ENCODE measurements around the gene LPGAT1.

LPGAT1 gene

GRCh38 chr1:211756471-211757020 is 74.0 kb downstream of the LPGAT1 start:
- Histone ChIP-seq H3K9ac (no peak overlapping the region), H3K36me3 (peaks cover 25 to 64% (median 35%) of the 10 kb centered on the region in 11 experiments), H3K4me2 (no peak overlapping the region), H3K4me3 (no peak overlapping the region), H4K20me1 (no peaks in the 10 kb centered on the region), H3K27ac (no peak overlapping the region), H3K4me1 (peaks cover 0 to 7% (median 0%) of the 10 kb centered on the region in 10 experiments; a peak in 1 of 20 replicates), H3K9me3 (replicated peaks in 1 of 11) (peaks cover 8 to 18% (median 13%) of the 10 kb centered on the region in 11 experiments), H3K27me3 (no peaks in the 10 kb centered on the region)
- TF ChIP-seq Cebpa-rat (IDR thresholded peaks at IDR 0.05): no peak

- Histone ChIP-seq H4K20me1 (no peaks in the 10 kb centered on the region), H3K4me2 (no peak overlapping the region), H3K9me3 (replicated peaks in 1 of 11) (peaks cover 8 to 12% (median 10%) of the 10 kb centered on the region in 11 experiments), H3K9ac (no peak overlapping the region), H3K4me3 (no peak overlapping the region), H3K36me3 (peaks cover 40 to 69% (median 52%) of the 10 kb centered on the region in 11 experiments), H3K27ac (no peak overlapping the region), H3K4me1 (no peaks in the 10 kb centered on the region), H3K27me3 (no peaks in the 10 kb centered on the region)
- TF ChIP-seq Cebpa-rat (IDR thresholded peaks at IDR 0.05): no peak
Observed at GRCh38 chr1:211753649-211754251, 76.8 kb downstream of the LPGAT1 start.

GRCh38 chr1:211752951-211753486 is 77.5 kb downstream of the LPGAT1 start:
- Histone ChIP-seq H3K9me3 (replicated peaks in 1 of 11) (peaks cover 1 to 6% (median 4%) of the 10 kb centered on the region in 11 experiments; a peak in 19 of 22 replicates), H3K36me3 (peaks cover 42 to 69% (median 52%) of the 10 kb centered on the region in 11 experiments), H3K27me3 (no peaks in the 10 kb centered on the region), H3K4me1 (no peaks in the 10 kb centered on the region), H4K20me1 (no peaks in the 10 kb centered on the region), H3K27ac (no peak overlapping the region), H3K4me3 (no peak overlapping the region), H3K4me2 (no peak overlapping the region), H3K9ac (no peak overlapping the region)
- no peak for TF ChIP-seq Cebpa-rat (IDR thresholded peaks at IDR 0.05)

GRCh38 chr1:211752317-211752716 is 78.2 kb downstream of the LPGAT1 start:
- no peak overlapping the region for H3K4me3 ChIP-seq
- H3K27me3 ChIP-seq: no peaks in the 10 kb centered on the region
- H3K9me3 ChIP-seq (replicated peaks in 1 of 11): no peaks in the 10 kb centered on the region
- no peak overlapping the region for H3K27ac ChIP-seq
- no peak overlapping the region for H3K9ac ChIP-seq
- TF ChIP-seq Cebpa-rat (IDR thresholded peaks at IDR 0.05): no peak
- no peaks in the 10 kb centered on the region for H4K20me1 ChIP-seq
- peaks cover 46 to 69% (median 52%) of the 10 kb centered on the region in 11 experiments for H3K36me3 ChIP-seq
- H3K4me1 ChIP-seq: no peaks in the 10 kb centered on the region
- H3K4me2 ChIP-seq: no peak overlapping the region

GRCh38 chr1:211751438-211751837 is 79.1 kb downstream of the LPGAT1 start:
- H3K4me3 ChIP-seq: no peak overlapping the region
- H3K9me3 ChIP-seq (replicated peaks in 1 of 11): no peaks in the 10 kb centered on the region
- no peaks in the 10 kb centered on the region for H3K4me1 ChIP-seq
- no peak overlapping the region for H3K9ac ChIP-seq
- no peak for TF ChIP-seq Cebpa-rat (IDR thresholded peaks at IDR 0.05)
- no peak overlapping the region for H3K27ac ChIP-seq
- no peaks in the 10 kb centered on the region for H4K20me1 ChIP-seq
- H3K27me3 ChIP-seq: no peaks in the 10 kb centered on the region
- H3K4me2 ChIP-seq: no peak overlapping the region
- H3K36me3 ChIP-seq: peaks cover 41 to 70% (median 54%) of the 10 kb centered on the region in 11 experiments

- H3K9ac ChIP-seq: no peak overlapping the region
- no peaks in the 10 kb centered on the region for H4K20me1 ChIP-seq
- H3K27ac ChIP-seq: no peak overlapping the region
- no peaks in the 10 kb centered on the region for H3K4me1 ChIP-seq
- no peak overlapping the region for H3K4me3 ChIP-seq
- no peaks in the 10 kb centered on the region for H3K9me3 ChIP-seq (replicated peaks in 1 of 11)
- TF ChIP-seq Cebpa-rat (IDR thresholded peaks at IDR 0.05): no peak
- H3K27me3 ChIP-seq: no peaks in the 10 kb centered on the region
- H3K36me3 ChIP-seq: peaks cover 39 to 69% (median 55%) of the 10 kb centered on the region in 11 experiments
- no peak overlapping the region for H3K4me2 ChIP-seq
Observed at GRCh38 chr1:211750599-211750998, 80.0 kb downstream of the LPGAT1 start.

- no peaks in the 10 kb centered on the region for H3K4me1 ChIP-seq
- no peak overlapping the region for H3K27ac ChIP-seq
- H3K9me3 ChIP-seq (replicated peaks in 1 of 11): no peaks in the 10 kb centered on the region
- no peak overlapping the region for H3K4me3 ChIP-seq
- H3K27me3 ChIP-seq: no peaks in the 10 kb centered on the region
- no peak overlapping the region for H3K9ac ChIP-seq
- peaks cover 39 to 68% (median 53%) of the 10 kb centered on the region in 11 experiments for H3K36me3 ChIP-seq
- H3K4me2 ChIP-seq: no peak overlapping the region
- H4K20me1 ChIP-seq: no peaks in the 10 kb centered on the region
- no peak for TF ChIP-seq Cebpa-rat (IDR thresholded peaks at IDR 0.05)
Observed at GRCh38 chr1:211749251-211749650, 81.3 kb downstream of the LPGAT1 start.

- no peak overlapping the region for H3K4me3 ChIP-seq
- peaks cover 39 to 64% (median 51%) of the 10 kb centered on the region in 11 experiments for H3K36me3 ChIP-seq
- H3K9me3 ChIP-seq (replicated peaks in 1 of 11): no peaks in the 10 kb centered on the region
- no peak for TF ChIP-seq Cebpa-rat (IDR thresholded peaks at IDR 0.05)
- no peak overlapping the region for H3K9ac ChIP-seq
- H3K27ac ChIP-seq: no peak overlapping the region
- no peaks in the 10 kb centered on the region for H4K20me1 ChIP-seq
- no peaks in the 10 kb centered on the region for H3K27me3 ChIP-seq
- H3K4me1 ChIP-seq: no peaks in the 10 kb centered on the region
- no peak overlapping the region for H3K4me2 ChIP-seq
Observed at GRCh38 chr1:211748810-211749209, 81.8 kb downstream of the LPGAT1 start.

- H3K4me2 ChIP-seq: no peak overlapping the region
- TF ChIP-seq Cebpa-rat (IDR thresholded peaks at IDR 0.05): no peak
- peaks cover 7 to 24% (median 14%) of the 10 kb centered on the region in 11 experiments; a peak in 20 of 22 replicates for H3K36me3 ChIP-seq
- no peak overlapping the region for H3K27ac ChIP-seq
- H3K4me1 ChIP-seq: peaks cover 0 to 17% (median 9%) of the 10 kb centered on the region in 10 experiments; a peak in 12 of 20 replicates
- no peak overlapping the region for H3K4me3 ChIP-seq
- no peaks in the 10 kb centered on the region for H3K9me3 ChIP-seq (replicated peaks in 1 of 11)
- no peaks in the 10 kb centered on the region for H3K27me3 ChIP-seq
- no peak overlapping the region for H3K9ac ChIP-seq
- no peaks in the 10 kb centered on the region for H4K20me1 ChIP-seq
Observed at GRCh38 chr1:211742889-211743529, 87.6 kb downstream of the LPGAT1 start.

All from BLaER1 treated with 17β-estradiol and CSF1 and Interleukin-3, amounts not matched to agents 10 nM and 100 nM (cell line).